Fibroblast of lung (primary cell): ENCODE results near the gene RDH16. TPM values are rescaled to one million over a fixed set of nuclear protein-coding genes. Genes with fewer than 3 reads are reported as not detected.

Source experiments
- DNase-seq, 2 donors: peaks; one replicate each; pipeline versions ENCODE4 v3.0.0 to v3.0.0-alpha.2; 2010; ENCODE audit warnings: low read depth in 2 of 2
- H2AFZ ChIP-seq: 2 replicates; pipeline ENCODE4 v1.5.1; 2012; ENCODE audit warnings: low read length, control low read depth, inconsistent platforms
- H3K27ac ChIP-seq: 2 replicates; pipeline ENCODE4 v1.5.1; 2011; ENCODE audit warnings: low read length, control low read depth; ENCODE audit not compliant: insufficient read depth
- H3K27me3 ChIP-seq: 2 replicates; pipeline ENCODE4 v1.5.1; 2011; ENCODE audit warnings: mild to moderate bottlenecking, low read length; ENCODE audit not compliant: control insufficient read depth, insufficient read depth
- H3K36me3 ChIP-seq: 2 replicates; pipeline ENCODE4 v1.5.1; 2011; ENCODE audit warnings: low read length; ENCODE audit not compliant: control insufficient read depth, insufficient read depth
- H3K4me1 ChIP-seq: 2 replicates; pipeline ENCODE4 v1.5.1; 2011; ENCODE audit warnings: low read length; ENCODE audit not compliant: control insufficient read depth, insufficient read depth; ENCODE audit errors: extremely low read depth
- H3K4me2 ChIP-seq: 2 replicates; pipeline ENCODE4 v1.5.1; 2011; ENCODE audit warnings: low read length, control low read depth; ENCODE audit not compliant: insufficient read depth; ENCODE audit errors: extremely low read depth
- H3K4me3 ChIP-seq, 4 experiments: fragments of 200-600 bp in 1 of 4; sonication (generic) in 1 of 4; replicated peaks in 1 of 4; 2 replicates each; pipeline ENCODE4 v1.5.1; 2011 to 2016; ENCODE audit warnings: low read length in 4 of 4, low read depth in 3 of 4, mild to moderate bottlenecking in 3 of 4, control low read depth in 2 of 4, inconsistent platforms in 1 of 4, mixed read lengths in 1 of 4; ENCODE audit not compliant: insufficient read depth in 1 of 4; ENCODE audit errors: control extremely low read depth in 1 of 4
- H3K79me2 ChIP-seq: 2 replicates; pipeline ENCODE4 v1.5.1; 2012; ENCODE audit warnings: mild to moderate bottlenecking, low read length, inconsistent platforms; ENCODE audit not compliant: control insufficient read depth, insufficient read depth
- H3K9ac ChIP-seq: 2 replicates; pipeline ENCODE4 v1.5.1; 2011; ENCODE audit warnings: mild to moderate bottlenecking, low read length, control low read depth; ENCODE audit not compliant: insufficient read depth
- H3K9me3 ChIP-seq: 2 replicates; pipeline ENCODE4 v1.5.1; 2012; ENCODE audit warnings: low read depth, low read length; ENCODE audit not compliant: control insufficient read depth, insufficient read depth
- H4K20me1 ChIP-seq: 2 replicates; pipeline ENCODE4 v1.5.1; 2011; ENCODE audit warnings: low read length; ENCODE audit not compliant: control insufficient read depth, insufficient read depth; ENCODE audit errors: extremely low read depth
- CTCF ChIP-seq, 2 donors: IDR thresholded peaks in 1 of 2; conservative IDR thresholded peaks in 1 of 2; 1 replicate in 1 of 2; 2 replicates in 1 of 2; pipeline ENCODE4 v1.5.1; 2011 to 2012; ENCODE audit warnings: low read length in 2 of 2, control low read depth in 1 of 2, inconsistent platforms in 1 of 2, low read depth in 1 of 2, mild to moderate bottlenecking in 1 of 2
- EZH2 ChIP-seq: IDR thresholded peaks from 2 replicates; pipeline ENCODE4 v1.5.1; 2012; ENCODE audit warnings: low read length, control low read depth, mild to moderate bottlenecking; ENCODE audit errors: missing control alignments
- polyA plus RNA-seq, 2 donors: library from polyadenylated mRNA; depleted of rRNA in 1 of 2; stranded (reverse) in 1 of 2; unstranded in 1 of 2; fragments of >200 nt; gene quantifications; 2 replicates each; pipeline ENCODE4 v1.2.1, GENCODE V29; 2011 to 2012; ENCODE audit warnings: missing spikeins in 1 of 2
- total RNA-seq: library from RNA; depleted of rRNA; stranded (reverse); fragments of >200 nt; gene quantifications from 2 replicates; pipeline ENCODE4 v1.2.1, GENCODE V29; 2014

RDH16 gene
- total and polyA plus RNA-seq, 2 donors (not counting 1 experiment from before 2014, with no cell fraction given): 0.17 TPM; not detected in 1

- Histone ChIP-seq H3K9ac (no peak overlapping the region), H3K27ac (no peak overlapping the region), H3K36me3 (no peaks in the 10 kb centered on the region), H3K4me3 (no peak overlapping the region), H3K27me3 (no peaks in the 10 kb centered on the region), H3K79me2 (no peaks in the 10 kb centered on the region), H2AFZ (no peak overlapping the region), H3K9me3 (no peaks in the 10 kb centered on the region), H3K4me2 (no peak overlapping the region), H3K4me1 (no peaks in the 10 kb centered on the region), H4K20me1 (no peaks in the 10 kb centered on the region)
- TF ChIP-seq EZH2: no peak
- no peak for TF ChIP-seq CTCF (conservative IDR thresholded peaks at IDR 0.05 in 1 of 2, IDR thresholded peaks at IDR 0.05 in 1 of 2; ENCODE audit: low read depth in 1 of 2, low read length in 2 of 2)
- DNase-seq: no peak
These were observed 35.9 kb upstream of the RDH16 start for GRCh38 chr12:56993346-56993745.

- H2AFZ ChIP-seq: no peak overlapping the region
- peak in 1 of 2 donors; percentile 25 for DNase-seq
- H3K9ac ChIP-seq: no peak overlapping the region
- no peaks in the 10 kb centered on the region for H4K20me1 ChIP-seq
- no peak overlapping the region for H3K27ac ChIP-seq
- H3K4me2 ChIP-seq: no peak overlapping the region
- H3K9me3 ChIP-seq: no peaks in the 10 kb centered on the region
- no peak for TF ChIP-seq CTCF (conservative IDR thresholded peaks at IDR 0.05 in 1 of 2, IDR thresholded peaks at IDR 0.05 in 1 of 2; ENCODE audit: low read depth in 1 of 2, low read length in 2 of 2)
- TF ChIP-seq EZH2: no peak
- no peaks in the 10 kb centered on the region for H3K4me1 ChIP-seq
- no peak overlapping the region for H3K4me3 ChIP-seq
- no peaks in the 10 kb centered on the region for H3K27me3 ChIP-seq
- H3K36me3 ChIP-seq: no peaks in the 10 kb centered on the region
- H3K79me2 ChIP-seq: no peaks in the 10 kb centered on the region
These were observed 34.2 kb upstream of the RDH16 start for GRCh38 chr12:56991319-56992246.

GRCh38 chr12:56990648-56991318 lies 33.4 kb upstream of the RDH16 start:
- no peaks in the 10 kb centered on the region for H3K9me3 ChIP-seq
- H2AFZ ChIP-seq: no peak overlapping the region
- H4K20me1 ChIP-seq: no peaks in the 10 kb centered on the region
- no peak overlapping the region for H3K4me3 ChIP-seq
- H3K4me2 ChIP-seq: no peak overlapping the region
- no peaks in the 10 kb centered on the region for H3K27me3 ChIP-seq
- H3K9ac ChIP-seq: no peak overlapping the region
- H3K4me1 ChIP-seq: no peaks in the 10 kb centered on the region
- no peaks in the 10 kb centered on the region for H3K36me3 ChIP-seq
- H3K79me2 ChIP-seq: no peaks in the 10 kb centered on the region
- no peak overlapping the region for H3K27ac ChIP-seq
- no peak for TF ChIP-seq EZH2
- no peak for TF ChIP-seq CTCF (conservative IDR thresholded peaks at IDR 0.05 in 1 of 2, IDR thresholded peaks at IDR 0.05 in 1 of 2; ENCODE audit: low read depth in 1 of 2, low read length in 2 of 2)
- no peak for DNase-seq
